Stimulated activated CD8-positive, alpha-beta memory T cell treated with anti-CD3 and anti-CD28 coated beads, Interleukin-15, amount 100 ng/mL, for 24 hours (primary cell): Measurements from ENCODE around the gene CD59.
A peak's percentile ranks its signal among the peaks of the same experiment; 100 is the strongest.

Source experiments
- DNase-seq: peaks from one replicate; pipeline ENCODE4 v3.0.0-alpha.2; 2020; ENCODE audit warnings: low read depth

The CD59 gene, protein sequence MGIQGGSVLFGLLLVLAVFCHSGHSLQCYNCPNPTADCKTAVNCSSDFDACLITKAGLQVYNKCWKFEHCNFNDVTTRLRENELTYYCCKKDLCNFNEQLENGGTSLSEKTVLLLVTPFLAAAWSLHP

DNA sequence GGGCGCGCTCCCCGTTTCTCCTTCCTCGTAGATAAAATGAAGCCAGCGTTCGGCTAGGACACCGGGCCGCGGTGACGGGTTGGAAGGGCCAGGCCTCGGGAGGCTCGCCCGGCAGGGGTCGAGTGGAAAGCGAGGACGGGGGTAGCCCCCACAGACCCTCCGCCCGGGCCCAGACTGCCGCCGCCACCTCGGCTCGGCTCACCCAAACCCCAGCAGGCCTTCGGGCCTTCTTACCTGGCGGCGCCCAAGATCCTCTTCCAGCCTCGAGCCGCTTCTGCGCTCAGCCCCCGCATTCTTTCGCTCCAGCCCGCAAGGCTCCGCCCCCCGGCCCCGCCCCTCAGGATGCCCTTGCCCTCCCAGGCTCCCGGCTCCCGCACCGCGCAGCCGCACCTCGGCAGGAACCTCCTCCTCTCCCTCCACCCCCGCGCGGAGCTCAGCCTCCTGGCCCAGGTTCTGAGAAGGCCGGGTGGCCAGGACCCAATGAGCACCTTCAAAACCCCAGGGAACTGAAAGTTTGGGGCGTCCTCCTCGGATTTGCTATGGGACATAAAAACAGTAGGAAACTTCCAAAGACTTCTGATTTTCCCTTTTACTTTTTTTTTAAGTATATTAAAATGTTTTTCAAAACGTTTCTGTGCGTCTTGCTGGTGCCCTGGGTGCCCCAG, at the start of gene CD59:
Gene CD59, minus strand, starts transcription at position 276 of the 665 bp plus-strand sequence. CDS start 13,978 bp downstream, outside the sequence.
- DNase-seq: peak; percentile 65

DNA sequence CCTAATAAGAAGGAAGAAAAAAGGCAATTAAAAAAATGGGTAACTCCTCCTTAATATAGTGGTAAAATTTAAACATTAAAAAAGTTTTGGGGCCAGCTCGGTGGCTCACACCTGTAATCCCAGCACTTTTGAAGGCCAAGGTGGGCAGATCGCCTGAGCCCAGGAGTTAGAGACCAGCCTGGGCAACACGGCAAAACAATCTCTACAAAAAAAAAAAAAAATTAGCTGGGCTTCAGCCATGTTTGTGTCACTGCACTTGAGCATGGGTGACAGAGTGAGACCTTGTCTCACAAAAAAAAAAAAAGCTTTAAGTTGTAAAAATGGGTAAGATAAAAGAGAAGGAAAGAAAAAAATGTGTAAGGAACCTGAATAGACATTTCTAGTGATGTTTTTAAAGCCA, 49.4 kb upstream of the CD59 start:
- DNase-seq: no peak

DNA sequence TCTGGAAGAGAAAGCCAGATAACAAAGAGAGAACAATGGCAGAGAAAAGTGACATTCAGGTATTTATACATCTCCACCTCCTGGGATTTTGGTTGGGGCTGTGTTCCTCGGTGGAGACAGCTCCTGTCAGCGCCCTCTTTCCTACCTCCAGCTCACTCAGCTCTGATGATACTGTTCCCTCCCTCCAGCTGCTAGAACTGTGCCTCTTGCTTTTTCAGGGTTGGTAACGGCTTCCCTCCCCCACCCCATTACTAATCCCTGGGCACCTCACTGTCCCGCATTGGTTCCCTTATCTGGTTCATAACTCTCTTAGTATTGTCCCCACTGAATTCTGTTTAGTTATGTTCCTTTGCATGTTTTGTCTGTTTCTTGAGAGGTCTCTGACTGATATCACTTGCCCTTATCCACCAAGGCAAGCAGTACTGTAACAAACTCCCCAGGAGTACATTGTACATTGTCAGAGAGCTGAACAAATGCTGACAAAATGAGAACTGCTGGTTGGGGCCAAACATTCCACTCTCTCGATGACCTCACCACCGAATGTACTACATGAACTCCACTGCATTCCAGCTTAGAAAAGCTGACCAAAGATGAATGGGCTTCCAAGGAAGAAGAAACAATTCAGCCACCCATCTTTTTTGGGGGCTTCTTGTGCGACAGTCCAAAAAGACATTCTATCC, 43.8 kb upstream of the CD59 start:
- DNase-seq: no peak

DNA sequence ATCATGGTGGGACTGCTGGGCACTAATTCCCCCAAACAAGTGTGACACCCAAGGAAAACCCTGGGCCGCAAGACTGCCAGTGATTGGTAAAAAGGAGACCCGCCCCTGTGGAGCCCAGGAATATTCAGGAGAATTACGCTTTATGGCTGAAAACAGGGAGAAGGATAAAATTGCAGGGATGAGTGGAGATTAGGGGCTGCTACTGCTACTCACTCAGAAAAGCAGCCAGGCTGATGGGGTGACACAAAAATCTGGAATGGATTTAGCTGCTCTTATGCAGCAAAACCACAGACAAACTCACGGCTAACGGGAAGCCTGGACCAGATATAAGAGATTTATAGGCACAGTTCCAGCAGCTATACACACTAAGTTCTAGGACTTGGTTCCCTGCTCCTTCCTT, 42.5 kb upstream of the CD59 start:
- DNase-seq: no peak

DNA sequence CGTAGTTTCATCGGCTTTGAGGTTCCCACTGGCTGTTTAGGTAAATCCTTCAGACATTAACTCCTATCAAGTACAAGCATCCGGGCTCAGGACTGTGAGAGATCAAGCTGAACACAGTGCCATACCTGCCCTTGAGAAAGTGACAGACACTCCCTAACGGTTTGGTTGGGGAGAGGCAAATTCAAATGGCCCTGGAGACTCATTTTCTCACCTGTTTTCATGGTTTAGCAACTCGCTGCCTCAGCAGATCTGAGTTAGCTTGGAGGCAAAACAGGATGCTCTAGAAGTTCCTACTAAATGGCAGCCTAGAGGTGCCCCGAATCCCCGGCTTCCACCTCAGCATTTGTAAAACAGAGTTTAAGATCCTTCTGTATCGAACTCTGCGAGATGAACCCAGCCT, 41.7 kb upstream of the CD59 start:
- no peak for DNase-seq

DNA sequence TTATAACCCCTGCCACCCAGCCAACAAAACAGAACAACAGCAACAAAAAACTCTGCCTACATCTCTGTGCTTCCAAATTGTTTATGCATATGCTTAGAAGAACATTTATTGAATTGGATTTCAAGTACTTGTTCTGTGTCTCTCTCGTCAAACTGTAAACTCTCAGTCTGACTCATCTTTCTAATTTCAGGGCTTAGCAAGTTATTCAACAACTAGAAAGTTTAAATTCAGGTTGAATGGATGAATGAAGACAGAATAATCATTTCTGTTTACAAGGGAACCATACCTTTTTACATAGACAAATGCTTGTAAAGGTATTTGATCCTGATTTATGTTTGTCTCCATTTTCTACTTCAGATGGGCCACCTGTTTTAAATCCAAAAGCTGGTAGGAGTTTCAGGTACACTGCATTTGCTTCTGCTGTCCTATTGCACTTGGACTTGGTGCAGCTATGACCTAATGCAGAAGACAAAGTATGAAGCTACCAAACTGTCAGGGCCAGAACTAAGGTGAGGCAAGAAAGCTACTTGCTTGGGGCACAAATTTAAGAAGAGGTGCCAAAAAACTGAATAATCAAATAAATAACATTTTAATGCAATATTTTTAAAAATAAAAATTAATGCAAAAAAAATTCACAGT, 39.7 kb upstream of the CD59 start:
- no peak for DNase-seq

DNA sequence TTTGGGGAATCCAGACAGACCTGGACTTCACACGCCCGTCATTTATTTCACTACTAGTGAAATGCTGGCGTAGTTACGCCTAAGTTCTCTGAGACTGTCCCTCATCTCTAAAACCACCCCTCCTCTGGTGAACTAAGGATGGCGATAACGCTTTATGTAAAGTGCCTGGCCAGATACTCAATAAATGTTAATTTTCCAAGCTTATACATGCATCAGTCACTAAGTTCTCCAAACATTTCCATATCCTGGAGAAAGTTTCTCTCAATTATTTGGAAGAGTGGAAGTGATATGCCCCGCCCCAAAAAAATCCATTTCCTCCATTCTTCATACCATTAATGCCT, 39.2 kb upstream of the CD59 start:
- DNase-seq: no peak

DNA sequence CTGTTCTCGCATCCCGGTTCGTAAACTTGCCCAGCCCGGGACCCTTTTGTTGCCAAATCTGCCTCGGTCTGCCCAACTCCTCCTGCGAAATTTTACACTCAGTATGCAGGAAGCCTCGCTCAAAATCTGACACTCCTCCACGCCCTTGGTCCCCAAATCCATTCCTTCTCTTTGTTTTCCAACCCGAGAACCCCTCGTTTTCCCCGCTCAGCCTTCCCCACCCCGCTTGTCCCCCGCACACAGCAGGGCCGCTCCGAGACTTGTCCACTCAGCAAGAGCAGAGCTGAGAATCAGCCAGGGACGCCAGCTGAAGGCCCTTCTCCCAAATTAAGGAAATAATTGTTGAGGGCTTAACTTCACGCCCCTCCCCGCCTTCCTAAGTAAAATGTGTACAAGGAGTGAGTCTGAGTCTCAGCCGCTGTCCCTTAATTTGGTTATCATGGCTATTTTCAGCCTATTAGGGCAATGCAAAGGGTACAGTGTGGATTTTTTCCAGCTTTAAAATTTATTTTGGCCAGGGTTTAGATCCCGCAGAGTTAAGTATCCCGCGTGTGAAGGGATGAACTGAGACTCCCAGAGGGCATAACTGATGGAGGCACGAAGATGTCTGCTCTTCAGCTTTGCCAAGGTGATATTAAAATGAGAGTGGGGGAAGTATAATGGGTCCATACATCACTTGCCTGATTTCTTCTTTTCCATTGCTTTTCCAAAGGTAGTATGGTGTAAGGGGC, 38.7 kb upstream of the CD59 start:
- no peak for DNase-seq

DNA sequence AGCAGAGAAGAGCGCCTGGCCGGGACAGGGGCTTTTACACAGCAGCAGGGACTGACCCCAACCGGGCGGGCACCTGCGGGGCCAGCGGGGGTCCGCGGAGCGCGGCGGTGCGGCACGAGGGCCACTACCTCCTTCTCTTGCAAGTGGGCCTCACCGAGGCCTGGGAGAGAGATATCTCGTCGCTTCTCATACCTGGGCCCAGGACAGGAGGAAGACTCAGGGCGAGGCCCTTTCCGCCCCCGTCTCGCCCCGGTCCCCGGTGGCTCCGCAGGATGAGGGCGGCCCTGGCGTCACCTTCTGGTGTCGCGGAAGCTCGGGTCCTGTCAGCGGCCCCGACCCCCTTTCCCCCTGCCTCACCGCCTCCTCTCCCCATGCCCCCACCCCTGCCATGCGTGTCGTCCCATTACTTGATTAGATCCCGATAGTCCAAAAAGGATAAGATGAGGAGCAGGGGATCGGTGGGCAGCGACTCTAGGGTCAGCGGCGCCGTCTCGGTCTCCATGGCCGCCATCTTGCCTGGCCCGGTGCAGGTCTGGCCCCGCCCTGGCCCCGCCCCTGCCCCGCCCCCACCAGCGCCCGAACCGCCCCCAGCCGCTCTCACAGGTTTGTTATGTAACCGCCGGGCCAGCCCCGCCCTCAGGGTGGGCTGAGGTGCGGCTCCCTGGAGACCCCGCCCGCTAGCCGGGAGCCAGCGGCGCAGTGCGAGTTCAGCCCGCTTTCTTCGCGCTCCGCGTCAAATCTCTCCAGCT, 37.9 kb upstream of the CD59 start, which contains the start of gene FBXO3:
Gene FBXO3, minus strand, starts transcription at position 534 of the 749 bp plus-strand sequence. Its CDS starts 23 bp downstream, at position 511.
- peak; percentile 41 for DNase-seq

DNA sequence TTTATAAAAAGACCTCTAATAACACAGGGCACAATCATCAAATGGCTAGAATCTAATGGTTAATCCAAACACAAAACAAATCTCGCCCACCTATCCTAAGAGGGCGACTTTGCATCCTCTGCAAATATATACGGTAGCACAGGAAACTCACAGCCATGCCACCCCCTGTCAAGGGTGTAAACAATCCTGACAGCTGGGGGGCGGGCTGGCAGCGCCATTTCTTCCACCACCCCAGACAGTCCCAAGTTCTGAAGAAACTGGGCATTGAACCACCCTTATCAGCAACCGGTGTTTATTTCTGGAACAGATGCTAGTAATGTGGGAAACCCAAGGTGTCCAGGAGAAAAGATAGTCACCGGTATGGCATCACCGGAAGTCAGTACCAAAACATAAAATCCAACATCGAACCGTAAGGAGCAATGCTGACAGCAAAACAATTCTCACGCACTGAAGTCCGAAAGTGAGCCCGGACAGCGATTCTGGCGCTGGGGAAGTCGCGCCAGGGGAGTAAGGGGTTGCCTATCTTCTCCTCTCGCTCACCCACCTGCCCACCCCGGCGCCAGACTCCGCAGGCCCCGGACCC, 37.3 kb upstream of the CD59 start:
- DNase-seq: no peak

DNA sequence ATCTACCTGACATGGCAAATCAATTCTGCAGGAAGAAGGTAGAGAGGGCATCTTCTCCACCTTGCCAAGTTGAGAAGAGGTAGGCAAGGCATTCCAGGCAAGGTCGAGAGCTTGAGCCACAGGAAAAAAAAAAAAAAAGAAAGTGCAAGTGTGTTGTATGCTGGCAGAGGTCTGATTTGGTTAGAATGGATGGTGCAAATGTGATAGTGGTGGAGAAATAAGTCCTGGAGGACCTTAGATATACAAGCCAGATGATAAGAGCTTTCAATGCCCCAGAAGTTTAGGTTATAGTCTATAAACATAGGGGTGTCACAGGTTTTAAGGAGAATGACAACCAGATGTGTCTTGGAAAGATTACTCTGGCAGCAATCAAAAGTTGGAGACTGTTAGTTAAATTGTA, 36.6 kb upstream of the CD59 start:
- no peak for DNase-seq

DNA sequence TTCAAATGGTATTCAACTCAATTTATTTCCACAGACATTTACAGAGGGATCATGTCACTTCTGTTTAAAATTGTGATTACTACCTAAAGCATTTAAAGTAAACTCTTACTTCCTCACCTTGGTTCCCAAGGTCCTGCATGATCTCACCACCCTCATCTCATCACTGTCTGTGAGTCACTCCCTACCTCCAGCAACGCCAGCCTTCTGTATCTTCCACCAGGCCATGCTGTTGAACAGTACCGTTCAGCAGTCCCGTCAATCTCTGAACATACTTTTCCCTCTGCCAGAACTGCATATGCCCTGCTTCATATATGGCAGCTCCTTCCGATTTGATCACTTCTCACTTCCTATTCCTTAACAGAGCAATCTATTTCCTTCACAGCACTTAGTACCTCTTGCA, 36.1 kb upstream of the CD59 start:
- no peak for DNase-seq

DNA sequence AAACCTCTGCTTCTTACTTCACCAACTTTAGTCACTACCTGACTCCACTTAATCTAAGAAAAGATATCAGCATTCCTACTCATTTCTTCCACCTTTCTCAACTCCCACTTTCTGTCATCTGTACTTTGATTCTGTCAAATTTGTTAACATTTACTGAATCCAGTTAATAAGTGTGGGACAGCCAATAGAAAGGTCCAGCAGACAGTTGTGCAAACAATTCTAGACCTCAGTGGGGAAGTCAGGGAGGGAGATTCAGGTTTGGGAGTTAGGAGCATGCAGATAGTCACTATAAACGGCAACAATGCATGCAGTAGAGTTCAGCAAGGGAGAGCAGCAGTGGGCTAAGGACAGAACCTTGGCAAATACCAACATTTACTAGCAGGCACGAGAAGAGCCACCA, 34.0 kb upstream of the CD59 start:
- DNase-seq: no peak

DNA sequence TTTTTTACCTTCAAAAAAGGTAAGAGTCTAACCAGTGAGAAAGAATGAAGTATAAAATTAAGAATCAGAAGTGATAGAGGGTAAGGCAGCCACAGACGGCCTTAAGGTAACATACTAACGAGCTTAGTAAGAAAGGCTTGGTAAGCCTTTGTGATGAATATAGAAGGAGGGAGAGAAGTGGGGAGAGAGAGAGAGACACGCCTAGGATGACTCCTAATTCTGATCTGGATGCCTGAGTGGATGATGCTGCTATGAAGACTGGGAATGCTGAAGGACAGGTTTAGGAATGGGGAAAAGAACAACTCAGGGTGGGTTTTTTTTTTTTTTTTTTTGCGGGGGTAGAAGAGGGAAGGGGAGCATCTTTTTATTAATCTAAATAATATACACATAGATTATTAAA, 33.3 kb upstream of the CD59 start:
- no peak for DNase-seq

DNA sequence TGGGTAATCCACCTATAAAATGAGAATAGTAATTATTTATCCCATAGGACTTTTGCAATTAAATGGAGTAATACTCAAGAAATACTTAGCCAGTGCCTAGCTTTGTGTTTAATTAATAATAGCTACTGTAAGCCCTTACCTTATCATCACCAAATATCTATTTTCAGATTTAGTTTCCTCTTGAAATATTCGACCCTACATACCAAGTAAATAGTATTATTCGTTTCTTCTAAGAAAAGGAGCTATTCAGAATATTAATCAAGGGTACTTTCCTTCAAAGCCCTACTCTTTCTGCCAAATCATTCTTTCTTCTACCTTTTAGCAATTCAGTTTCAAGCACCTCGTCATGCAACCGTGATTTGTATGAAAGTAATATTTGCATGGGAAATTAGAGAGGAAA, 31.4 kb upstream of the CD59 start:
- no peak for DNase-seq

DNA sequence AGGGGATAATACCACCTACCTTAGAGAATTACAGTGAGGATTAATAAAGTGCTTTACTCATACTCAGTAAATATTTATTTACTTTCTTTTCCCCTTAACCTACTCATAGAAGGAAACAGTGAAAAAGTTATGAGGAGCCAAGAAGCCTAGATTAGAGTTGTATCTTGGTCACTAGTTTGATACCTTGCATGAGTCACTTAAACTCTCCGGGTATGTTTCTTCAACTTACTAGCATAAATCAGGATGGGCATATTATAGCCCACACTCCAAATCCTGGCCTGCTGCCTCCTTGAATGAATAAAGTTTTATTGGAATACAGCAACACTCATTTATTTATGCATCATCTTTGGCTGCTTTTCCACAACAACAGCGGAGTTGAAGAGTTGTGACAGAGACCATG, 29.9 kb upstream of the CD59 start:
- DNase-seq: no peak

DNA sequence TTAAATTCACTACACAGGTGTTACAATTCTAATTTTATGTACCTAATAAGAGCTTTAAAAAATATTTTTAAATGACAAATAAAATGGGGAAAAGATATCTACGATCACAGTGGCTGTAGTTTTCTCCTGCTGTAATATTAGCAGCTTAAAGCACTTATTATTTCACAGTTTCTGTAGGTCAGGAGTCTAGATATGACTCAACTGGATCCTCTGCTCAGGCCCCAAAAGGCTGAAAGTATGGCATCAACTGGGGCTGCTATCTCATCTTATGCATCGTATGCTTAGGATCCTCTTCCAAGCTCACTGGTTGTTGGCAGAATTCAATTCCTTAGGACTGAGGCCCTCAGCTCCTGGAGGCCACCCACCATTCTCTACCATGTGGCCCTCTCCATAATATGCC, 25.2 kb upstream of the CD59 start:
- no peak for DNase-seq

DNA sequence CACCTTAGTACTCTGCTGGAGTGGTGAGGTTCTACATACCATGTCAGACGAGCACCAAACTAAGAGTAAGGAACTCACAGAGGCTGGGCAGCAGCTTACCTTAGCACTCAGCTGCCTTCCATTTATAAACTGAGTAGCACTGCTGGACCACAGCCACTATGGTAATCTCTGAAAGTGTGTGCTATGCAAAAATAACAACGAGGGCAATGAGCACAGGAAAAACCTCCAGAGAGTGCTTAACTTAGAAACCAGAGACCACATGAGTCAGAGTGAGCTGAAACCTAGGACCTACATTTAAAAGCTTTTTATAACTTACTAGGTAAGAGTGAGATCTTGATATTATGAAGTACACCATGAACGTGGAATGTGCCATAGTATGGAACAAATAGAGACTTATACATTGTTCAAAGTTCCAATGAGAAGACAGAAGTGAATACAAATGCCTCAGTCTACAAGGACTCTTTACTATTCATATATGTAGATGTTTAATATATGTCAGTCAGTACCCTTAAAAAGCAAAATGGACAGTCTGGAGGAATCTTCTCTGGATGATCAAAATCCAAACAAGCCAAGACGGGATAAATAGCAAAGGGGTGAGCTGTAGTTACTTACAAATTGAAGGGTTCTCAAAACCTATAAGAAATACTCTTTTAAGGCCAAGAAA, 17.2 kb upstream of the CD59 start:
- no peak for DNase-seq

DNA sequence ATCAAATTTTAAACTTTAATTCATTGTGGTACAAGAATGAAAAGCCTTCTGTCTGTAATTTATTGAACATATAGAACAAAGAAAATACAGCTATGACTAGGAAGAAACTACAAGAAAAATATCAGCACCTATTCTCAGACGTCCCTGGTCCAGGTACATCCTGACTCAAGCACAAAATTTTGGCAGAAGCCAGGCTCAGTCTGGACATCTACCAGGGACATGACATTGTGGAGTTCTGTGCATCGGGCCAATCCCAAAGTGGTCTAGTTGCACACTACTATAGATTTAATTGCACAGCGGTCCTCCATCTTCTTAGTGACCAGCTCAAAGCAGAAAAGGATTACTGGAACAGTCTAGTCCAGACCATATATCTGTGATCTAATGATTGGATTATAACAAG, 15.7 kb upstream of the CD59 start:
- no peak for DNase-seq

DNA sequence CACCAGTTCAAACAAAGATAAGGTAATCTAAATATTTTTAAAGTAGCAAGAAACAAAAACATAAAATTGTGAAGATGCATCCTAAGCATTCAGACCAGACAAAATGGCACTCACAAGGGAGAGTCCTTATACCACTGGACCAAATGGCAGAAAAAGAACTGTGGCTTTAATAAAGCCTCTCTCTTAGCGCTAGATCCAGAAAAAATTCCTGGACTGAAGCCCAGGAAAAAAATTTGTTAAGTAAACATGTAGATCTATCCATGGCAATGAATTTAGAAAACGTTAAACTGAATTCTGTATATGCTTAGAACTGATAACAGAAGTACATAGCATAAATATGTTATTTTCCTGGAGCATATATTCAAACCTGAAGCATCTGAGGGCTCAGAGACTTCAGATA, 11.8 kb upstream of the CD59 start:
- no peak for DNase-seq

DNA sequence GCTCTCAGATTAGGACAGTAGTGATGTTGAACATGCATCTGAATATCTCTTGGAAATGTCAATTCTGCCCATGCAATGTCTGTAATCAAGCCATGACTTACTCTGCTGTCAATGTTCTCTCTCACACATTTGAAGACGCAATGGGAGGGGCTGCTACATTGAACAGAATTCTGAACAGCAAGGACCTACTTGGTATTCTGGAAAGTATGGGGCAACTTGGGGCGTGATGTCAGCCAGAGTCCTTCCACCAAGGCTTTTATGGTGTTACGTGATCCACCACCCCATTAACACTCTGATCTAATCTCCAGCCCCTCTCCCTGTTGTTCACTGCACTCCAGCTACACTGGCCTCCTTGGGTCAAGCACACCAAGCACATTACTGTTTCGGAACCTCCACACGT, 7.1 kb upstream of the CD59 start:
- DNase-seq: no peak
